K562 (cell line): Measurements from ENCODE around the gene ZFP64.

Experiments used
- BRD9 ChIP-seq: fragments of 450-650 bp; IDR thresholded peaks from 2 replicates; pipeline ENCODE4 v1.6.1; 2018; ENCODE audit warnings: low read depth; ENCODE audit not compliant: partially characterized antibody
- CTCF ChIP-seq, 3 experiments: IDR thresholded peaks in 2 of 3; conservative IDR thresholded peaks in 1 of 3; 2 replicates each; pipeline ENCODE4 v1.5.1; 2011 to 2012; ENCODE audit warnings: low read length in 3 of 3, mild to moderate bottlenecking in 3 of 3, control low read depth in 2 of 3, improper control_type of control experiment in 1 of 3, inconsistent platforms in 1 of 3, low read depth in 1 of 3, mixed read lengths in 1 of 3, moderate library complexity in 1 of 3; ENCODE audit not compliant: insufficient read depth in 2 of 3
- FOXA3 ChIP-seq, 2 experiments: fragments of 450-650 bp in 1 of 2; sonication (generic) in 1 of 2; formaldehyde crosslinking; IDR thresholded peaks in 1 of 2; conservative IDR thresholded peaks in 1 of 2; 2 replicates each; pipeline versions ENCODE4 v1.4.0 to v1.8.0; 2020 to 2022; ENCODE audit warnings: mild to moderate bottlenecking in 2 of 2, missing genetic modification reagents in 1 of 2
- NFYB ChIP-seq: IDR thresholded peaks from 2 replicates; pipeline ENCODE4 v1.6.1; 2011; ENCODE audit warnings: mild to moderate bottlenecking, moderate library complexity; ENCODE audit not compliant: insufficient read length; ENCODE audit errors: extremely low read depth
- POLR2AphosphoS2 ChIP-seq: IDR thresholded peaks from 2 replicates; pipeline ENCODE4 v1.6.1; 2012; ENCODE audit warnings: low read length, improper control_type of control experiment
- RFX5 ChIP-seq: IDR thresholded peaks from 2 replicates; pipeline ENCODE4 v1.6.1; 2011; ENCODE audit warnings: low read depth, mild to moderate bottlenecking, improper control_type of control experiment, low read length
- TSC22D4 ChIP-seq: fragments of 450-650 bp; IDR thresholded peaks from 2 replicates; pipeline ENCODE4 v1.6.1; 2016; ENCODE audit warnings: missing genetic modification characterization, missing biosample characterization, control low read depth
- ZNF12 ChIP-seq: sonication (generic); formaldehyde crosslinking; IDR thresholded peaks from 2 replicates; pipeline ENCODE4 v1.4.0; 2020; ENCODE audit warnings: mild to moderate bottlenecking, missing genetic modification reagents
- ZNF282 ChIP-seq: sonication (generic); formaldehyde crosslinking; IDR thresholded peaks from 2 replicates; pipeline ENCODE4 v1.8.1; 2023; ENCODE audit warnings: missing genetic modification reagents

GRCh38 chr20:52193133-52193532 lies 1.6 kb upstream of the ZFP64 start:
- TF ChIP-seq ZNF12: no peak
- TF ChIP-seq ZNF282 (CRISPR knock-in tag): no peak
- TF ChIP-seq CTCF (IDR thresholded peaks at IDR 0.05 in 2 of 3, conservative IDR thresholded peaks at IDR 0.05 in 1 of 3; ENCODE audit: insufficient read depth in 2 of 3, low read depth in 1 of 3, low read length in 3 of 3): no peak
- no peak for TF ChIP-seq TSC22D4 (tag)
- no peak for TF ChIP-seq NFYB
- TF ChIP-seq BRD9: no peak
- no peak for TF ChIP-seq FOXA3 (CRISPR knock-in tag; conservative IDR thresholded peaks at IDR 0.05 in 1 of 2, IDR thresholded peaks at IDR 0.05 in 1 of 2)
- no peak for TF ChIP-seq POLR2AphosphoS2
- TF ChIP-seq RFX5: no peak
